Urothelium cell line (cell line): ENCODE results near the gene NAPSA.

Source experiments
- DNase-seq: peaks from one replicate; pipeline ENCODE4 v3.0.0; 2011; ENCODE audit warnings: low spot score, mixed read lengths
- FAIRE-seq: peaks from 2 replicates; lab custom pipeline; 2011; peaks lifted over from hg19 to GRCh38; lab: Jason Lieb, UNC

NAPSA gene

GRCh38 chr19:50384685-50385535 lies 19.5 kb upstream of the NAPSA start:
- FAIRE-seq (no peak), DNase-seq (peak; percentile 8)

- FAIRE-seq (peak; percentile 83), DNase-seq (peak; percentile 99)
These were observed 18.6 kb upstream of the NAPSA start, which contains the start of gene POLD1 for GRCh38 chr19:50383852-50384684. POLD1 (plus strand) TSS chr19:50384347; CDS start chr19:50398852, 14,505 bp downstream.

DNA sequence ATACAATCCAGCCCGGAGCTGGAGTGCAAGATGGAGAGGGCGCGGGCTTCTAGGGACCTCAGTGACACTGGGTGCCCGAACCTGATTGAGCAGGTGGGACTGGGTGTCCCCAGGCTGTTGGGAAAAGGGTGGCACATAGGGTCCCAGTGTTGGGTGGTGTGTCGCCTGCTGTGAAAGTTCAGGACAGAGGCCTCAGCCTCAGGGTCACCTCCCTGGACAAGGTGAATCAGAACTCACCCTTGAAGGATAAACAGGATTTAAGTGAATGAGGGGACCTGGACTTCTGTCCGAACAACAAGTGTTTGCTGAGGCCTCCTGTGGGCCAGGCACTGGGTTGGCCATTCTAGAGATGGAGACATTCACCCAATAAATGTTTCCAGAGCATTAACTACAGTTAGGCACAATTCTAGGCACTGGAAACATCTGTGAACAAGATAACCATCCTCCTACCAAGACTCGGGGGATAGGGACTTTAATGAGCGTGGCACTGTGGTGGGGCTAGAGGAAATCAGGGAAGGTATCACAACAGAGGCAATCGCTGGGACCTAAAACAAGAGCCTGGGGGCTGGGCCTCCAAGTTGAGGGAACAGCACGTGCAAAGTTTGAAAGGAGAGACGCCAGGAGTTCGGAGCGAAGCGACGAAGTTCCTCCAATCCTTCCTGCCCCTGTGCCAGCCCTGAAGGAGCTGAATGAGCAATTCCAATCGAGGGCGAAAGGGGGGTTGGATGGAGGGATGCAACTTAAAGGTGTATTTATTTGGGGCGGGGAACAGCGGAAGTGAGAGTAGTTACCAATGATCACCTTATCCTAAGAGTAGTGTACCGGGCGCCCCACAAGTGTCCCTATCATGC lies 17.8 kb upstream of the NAPSA start:
- DNase-seq (peak; percentile 9), FAIRE-seq (no peak)

- no peak for DNase-seq
- FAIRE-seq, result no peak
These were observed 16.7 kb upstream of the NAPSA start for GRCh38 chr19:50381881-50382729.

- FAIRE-seq, result no peak
- DNase-seq, result no peak
These were observed 15.3 kb upstream of the NAPSA start for GRCh38 chr19:50380751-50381151.

DNA sequence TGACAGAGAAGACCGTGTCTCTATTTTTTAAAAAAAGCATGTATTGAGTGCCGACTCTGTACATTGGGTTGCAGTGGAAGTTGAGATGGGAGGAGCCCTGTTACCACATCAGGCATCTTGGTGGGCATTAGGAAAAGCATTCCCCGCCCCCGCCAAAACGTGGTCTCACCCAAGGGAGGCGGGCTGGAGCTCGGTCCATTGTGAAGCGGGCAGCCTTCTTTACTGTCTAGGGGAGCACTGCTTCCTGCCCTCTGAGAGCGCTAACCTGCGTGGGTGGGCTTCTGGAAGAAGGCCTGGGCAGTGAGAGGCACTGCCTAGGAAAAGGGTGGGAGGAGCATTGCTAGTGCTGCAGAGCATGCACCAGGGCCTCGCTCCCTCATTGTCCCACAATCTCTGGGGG lies 14.7 kb upstream of the NAPSA start:
- no peak for DNase-seq
- no peak for FAIRE-seq

GRCh38 chr19:50379602-50380001 lies 14.2 kb upstream of the NAPSA start:
- no peak for FAIRE-seq
- no peak for DNase-seq

GRCh38 chr19:50378863-50379236 lies 13.4 kb upstream of the NAPSA start:
- FAIRE-seq (no peak), DNase-seq (no peak)

DNA sequence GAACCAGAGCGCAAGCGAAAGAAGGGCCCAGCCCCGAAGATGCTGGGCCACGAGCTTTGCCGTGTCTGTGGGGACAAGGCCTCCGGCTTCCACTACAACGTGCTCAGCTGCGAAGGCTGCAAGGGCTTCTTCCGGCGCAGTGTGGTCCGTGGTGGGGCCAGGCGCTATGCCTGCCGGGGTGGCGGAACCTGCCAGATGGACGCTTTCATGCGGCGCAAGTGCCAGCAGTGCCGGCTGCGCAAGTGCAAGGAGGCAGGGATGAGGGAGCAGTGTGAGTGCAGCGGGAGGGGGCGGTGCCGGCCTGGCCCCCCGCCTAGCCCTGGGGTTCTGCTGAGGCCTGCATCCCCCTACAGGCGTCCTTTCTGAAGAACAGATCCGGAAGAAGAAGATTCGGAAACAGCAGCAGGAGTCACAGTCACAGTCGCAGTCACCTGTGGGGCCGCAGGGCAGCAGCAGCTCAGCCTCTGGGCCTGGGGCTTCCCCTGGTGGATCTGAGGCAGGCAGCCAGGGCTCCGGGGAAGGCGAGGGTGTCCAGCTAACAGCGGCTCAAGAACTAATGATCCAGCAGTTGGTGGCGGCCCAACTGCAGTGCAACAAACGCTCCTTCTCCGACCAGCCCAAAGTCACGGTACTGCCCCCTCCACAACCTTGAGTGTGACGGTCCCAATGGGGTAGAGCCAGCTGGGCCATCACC lies 12.9 kb upstream of the NAPSA start:
- DNase-seq, result no peak
- FAIRE-seq, result no peak

DNA sequence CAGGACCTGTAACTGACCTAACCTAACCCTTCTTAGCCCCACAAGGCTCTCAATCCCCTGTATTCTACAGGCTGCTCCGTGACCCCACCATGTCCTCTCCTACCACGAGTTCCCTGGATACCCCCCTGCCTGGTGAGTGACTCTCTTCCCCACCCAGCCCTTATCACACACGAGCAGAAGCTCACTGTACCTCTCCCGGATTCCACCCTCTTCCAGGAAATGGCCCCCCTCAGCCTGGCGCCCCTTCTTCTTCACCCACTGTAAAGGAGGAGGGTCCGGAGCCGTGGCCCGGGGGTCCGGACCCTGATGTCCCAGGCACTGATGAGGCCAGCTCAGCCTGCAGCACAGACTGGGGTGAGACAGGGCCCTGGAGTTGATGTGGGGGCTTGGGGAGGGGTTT lies 12.1 kb upstream of the NAPSA start:
- no peak for FAIRE-seq

DNA sequence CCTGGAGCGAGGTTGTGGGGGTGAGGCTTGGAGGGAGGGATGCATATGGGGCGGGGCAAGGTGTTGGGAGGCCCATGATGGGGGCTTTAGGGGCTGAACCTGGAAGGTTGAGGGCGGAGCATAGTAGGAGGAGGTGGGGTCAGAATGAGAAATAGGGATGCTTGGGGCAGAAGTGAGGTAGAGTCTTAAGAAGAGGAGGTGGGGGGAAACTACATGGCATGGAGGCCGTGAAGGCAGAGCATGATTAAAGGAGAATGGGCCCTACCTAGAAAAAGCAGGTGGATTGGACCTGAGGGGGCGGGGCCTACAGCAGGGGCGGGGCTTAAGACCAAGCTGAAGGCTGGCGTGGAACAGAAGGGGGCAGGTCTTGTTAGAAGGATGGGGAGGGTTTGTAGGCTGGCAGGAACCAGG lies 11.6 kb upstream of the NAPSA start:
- peak; percentile 17 for DNase-seq
- no peak for FAIRE-seq

More for the DNA sequence above, 12.1 kb upstream of the NAPSA start:
- DNase-seq, result no peak

GRCh38 chr19:50376166-50377050 lies 11.0 kb upstream of the NAPSA start, which contains the start of gene NR1H2:
NR1H2 (plus strand) TSS chr19:50376457; CDS start chr19:50377606, 1,149 bp downstream.
- DNase-seq, result peak; percentile 89
- peak; percentile 55 for FAIRE-seq

GRCh38 chr19:50371914-50372475 lies 6.6 kb upstream of the NAPSA start:
- DNase-seq (no peak), FAIRE-seq (no peak)

DNA sequence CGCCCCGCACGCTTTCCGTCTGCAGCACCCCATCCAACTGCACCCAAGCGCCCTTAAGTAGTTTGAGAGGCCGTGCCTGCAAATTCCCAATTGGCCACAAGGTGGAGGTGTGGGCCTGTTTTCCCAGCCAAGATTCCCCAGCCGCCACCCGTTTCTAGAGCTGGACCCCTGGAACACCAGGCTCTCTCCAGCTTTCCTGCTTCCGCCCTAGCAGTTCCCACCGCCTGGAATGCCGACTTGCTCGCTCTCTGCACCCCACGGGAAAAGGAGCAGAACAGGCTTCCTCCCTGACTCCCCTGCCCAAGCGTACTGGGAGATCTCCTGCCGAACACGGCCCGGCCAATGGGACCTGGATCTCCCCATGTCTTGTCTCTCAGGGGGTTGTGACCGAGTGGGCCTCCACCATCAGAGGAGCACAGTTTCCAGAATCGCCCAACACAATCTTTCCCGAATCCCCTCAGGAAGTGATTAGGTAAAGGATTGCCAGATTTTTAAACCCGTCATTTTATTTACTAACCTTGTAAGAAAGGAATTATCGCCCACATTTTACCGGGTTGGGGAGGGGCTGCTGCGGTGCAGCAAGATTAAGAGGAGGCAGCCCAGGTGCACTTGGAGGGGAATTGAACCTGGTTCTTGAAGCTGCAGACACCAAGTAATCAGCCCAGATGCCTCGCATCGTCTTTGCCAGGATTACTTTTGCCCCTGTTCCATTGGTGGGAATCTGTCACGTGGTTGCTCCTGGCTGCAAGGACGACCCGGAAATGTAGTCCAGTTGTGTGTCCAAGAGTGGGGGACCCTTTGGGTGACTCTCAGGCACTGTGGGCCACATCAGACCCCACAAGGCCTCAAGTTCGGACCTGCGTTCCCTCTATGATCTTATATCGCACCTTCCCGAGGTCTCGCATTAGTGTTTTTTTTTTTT lies 3.5 kb upstream of the NAPSA start:
- peak; percentile 90 for DNase-seq
- peak; percentile 46 for FAIRE-seq

GRCh38 chr19:50362656-50363424 lies 2.6 kb downstream of the NAPSA start:
- DNase-seq (no peak), FAIRE-seq (no peak)

- DNase-seq (no peak), FAIRE-seq (no peak)
These were observed 3.4 kb downstream of the NAPSA start for GRCh38 chr19:50362030-50362412.
